ENCODE results near the gene SAMM50.
"Not testable (repeated sequence)": the region's sequence is repeated elsewhere in the genome, so short reads cannot be mapped to it uniquely, and the experiment has no call there.

The SAMM50 gene

DNA sequence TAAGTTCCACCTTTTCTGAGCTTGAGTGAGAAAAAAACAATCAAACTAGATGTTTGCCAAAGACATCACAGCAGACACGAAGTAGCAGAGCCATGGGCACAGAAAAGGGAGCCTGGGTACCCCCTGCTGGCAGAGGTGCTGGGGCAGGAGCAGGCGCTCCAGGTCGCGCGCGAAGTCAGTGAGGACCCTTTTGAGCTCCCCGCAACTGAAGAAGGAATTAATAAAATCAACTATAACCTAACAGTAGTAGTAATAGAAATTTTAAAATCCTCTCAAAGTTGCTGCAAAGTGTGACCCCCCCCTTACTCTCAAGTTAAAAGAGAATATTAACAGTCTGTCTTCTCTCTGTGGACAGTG, 48.8 kb downstream of the SAMM50 start:
- no peak for DNase-seq

- DNase-seq, result no peak
Observed at GRCh38 chr22:44005524-44005923, 50.3 kb downstream of the SAMM50 start.

DNA sequence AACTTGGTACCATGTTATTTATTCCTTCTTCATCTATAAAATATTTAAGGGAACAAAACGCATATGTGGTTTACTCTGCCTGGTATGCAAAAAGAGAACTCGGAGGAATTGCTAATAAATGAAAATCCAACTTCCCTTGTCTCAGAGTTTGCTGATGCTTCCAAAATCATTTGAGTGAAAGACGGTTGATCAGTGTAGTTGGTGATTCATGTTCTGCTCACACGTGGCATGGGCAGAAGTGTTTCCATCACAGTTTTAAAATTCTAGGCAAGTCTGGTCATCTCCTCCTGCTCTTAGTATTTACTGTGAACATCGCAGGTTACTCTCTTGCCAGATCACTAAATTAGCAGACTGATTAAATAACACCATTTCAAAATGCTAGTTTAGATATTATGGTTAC, 56.9 kb downstream of the SAMM50 start:
- DNase-seq, result no peak

DNA sequence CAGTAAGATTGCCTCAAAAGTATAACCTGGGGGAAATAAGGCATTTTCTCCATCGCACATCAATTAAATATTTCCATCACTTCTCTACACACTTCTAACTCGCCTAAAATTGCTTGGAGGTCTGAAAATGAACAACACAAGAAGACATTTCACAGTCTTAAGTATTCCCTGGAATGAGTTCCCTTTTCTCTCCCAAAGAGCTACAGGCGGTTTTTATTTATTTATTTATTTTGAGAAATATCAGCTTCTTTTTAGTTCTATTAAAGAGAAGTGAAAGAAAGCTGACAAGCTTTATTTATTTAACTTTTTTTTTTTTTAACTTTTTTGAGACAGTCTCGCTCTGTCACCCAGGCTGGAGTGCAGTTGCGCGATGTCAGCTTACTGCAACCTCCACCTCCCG, 57.3 kb downstream of the SAMM50 start:
- DNase-seq, result no peak

DNA sequence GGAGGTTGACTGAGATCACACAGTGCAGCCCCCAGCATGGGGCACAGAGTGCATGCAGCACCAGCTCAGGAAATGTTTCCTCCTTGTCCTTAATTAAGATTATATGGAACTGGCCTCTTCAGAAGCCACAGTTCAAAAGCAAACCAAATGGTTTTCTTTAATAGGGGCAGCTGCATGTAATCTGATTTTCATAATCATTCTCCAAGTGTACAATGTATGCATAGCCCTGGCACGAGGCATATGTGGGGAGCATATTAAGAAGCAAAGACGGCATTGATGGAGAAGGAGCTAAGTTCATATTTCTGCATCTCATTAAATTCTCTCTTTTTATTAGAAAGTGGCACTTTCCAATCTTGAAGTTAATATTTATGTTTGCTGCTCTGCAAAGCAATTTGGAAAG, 59.0 kb downstream of the SAMM50 start:
- no peak for DNase-seq

GRCh38 chr22:44016586-44016985, 61.3 kb downstream of the SAMM50 start:
- not testable (repeated sequence) for DNase-seq

DNA sequence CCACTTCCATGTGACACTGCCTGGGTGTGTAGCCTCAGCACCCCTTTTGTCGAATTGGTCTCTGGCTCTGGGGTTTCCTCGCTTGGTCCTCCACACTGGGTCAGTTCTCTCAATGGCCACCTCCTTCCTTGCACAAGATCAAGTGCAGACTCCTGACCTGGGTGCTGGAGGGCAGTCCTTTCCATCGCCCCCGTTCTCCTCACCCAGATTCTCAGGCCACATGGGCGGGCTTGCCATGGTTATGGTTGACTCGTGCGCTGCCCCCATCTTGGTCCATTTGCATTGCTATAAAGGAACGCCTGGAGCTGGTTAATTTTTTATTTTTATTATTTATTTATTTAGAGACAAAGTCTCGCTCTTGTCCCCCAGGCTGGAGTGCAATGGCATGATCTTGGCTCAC, 63.4 kb downstream of the SAMM50 start:
- no peak for DNase-seq

GRCh38 chr22:44019416-44019815, 64.2 kb downstream of the SAMM50 start:
- DNase-seq, result no peak

DNA sequence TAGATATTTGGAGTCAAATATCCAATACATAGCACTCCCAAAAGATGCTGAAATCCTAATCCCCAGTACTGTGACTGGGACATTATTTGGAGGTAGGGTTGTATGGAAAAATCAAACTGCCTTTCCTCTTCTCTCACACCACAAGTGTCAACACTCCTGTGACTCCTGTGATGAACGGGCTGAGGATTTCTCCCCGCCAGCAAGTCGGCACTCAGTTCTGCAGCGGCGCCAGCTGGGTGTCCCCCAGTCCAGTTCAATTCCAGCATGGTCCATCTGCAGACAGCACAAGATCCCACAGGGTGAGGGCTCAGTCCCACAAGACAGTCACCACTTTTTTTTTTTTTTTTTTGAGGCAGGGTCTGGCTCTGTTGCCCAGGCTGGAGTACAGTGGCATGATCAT, 64.6 kb downstream of the SAMM50 start:
- DNase-seq, result no peak

DNA sequence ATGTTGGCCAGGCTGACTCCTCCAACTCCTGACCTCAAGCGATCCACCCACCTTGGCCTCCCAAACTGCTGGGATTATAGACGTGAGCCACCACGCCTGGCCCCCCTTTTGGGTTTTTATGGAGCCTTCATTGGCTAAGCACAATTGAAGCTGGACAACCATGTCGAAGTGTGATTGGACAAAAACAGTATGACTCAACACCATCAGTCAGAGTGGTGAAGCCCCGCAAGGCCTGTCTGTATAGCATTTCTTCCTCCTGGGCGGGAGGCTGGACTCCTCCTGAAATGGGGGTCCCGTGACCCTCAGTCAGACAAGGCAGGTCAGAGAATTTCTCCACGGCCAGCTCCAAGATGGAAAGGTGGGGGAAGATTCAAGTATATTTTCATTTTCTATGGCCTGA, 65.7 kb downstream of the SAMM50 start:
- no peak for DNase-seq

- no peak for DNase-seq
Observed at GRCh38 chr22:44023404-44024287, 68.4 kb downstream of the SAMM50 start.

DNA sequence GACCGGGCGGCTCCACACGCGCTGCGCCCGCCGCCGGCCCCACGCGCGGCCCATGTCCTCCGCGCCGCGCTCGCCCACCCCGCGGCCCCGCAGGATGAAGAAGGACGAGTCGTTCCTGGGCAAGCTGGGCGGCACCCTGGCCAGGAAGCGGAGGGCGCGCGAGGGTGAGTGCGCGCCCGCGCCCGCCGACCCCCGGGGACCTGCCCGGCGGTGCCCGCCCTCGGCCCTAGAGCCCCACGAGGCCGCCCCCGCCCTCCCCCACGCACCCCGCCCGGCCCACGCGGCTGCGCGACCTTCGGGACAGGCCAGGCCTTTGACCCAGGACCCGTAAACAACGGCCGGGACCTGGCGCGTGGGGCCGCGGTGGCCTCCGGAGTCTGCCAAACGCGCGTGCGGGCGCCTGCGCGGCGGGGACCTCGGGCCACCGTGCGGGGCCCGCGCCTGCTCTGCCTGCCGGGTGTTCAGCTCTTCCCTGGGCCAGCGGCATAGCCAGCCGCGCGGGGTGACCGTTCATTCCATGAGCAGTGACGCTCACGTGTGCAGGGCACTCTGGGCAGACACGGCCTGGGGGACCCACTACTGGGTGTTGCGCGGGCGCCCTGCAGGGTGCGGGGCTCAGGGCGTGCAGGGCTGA, 69.2 kb downstream of the SAMM50 start, which contains the start of gene PARVB:
Gene PARVB (plus strand): TSS at position 15 of the 634 bp plus-strand sequence. CDS start 38 bp downstream, at position 53.
- DNase-seq, result no peak

DNA sequence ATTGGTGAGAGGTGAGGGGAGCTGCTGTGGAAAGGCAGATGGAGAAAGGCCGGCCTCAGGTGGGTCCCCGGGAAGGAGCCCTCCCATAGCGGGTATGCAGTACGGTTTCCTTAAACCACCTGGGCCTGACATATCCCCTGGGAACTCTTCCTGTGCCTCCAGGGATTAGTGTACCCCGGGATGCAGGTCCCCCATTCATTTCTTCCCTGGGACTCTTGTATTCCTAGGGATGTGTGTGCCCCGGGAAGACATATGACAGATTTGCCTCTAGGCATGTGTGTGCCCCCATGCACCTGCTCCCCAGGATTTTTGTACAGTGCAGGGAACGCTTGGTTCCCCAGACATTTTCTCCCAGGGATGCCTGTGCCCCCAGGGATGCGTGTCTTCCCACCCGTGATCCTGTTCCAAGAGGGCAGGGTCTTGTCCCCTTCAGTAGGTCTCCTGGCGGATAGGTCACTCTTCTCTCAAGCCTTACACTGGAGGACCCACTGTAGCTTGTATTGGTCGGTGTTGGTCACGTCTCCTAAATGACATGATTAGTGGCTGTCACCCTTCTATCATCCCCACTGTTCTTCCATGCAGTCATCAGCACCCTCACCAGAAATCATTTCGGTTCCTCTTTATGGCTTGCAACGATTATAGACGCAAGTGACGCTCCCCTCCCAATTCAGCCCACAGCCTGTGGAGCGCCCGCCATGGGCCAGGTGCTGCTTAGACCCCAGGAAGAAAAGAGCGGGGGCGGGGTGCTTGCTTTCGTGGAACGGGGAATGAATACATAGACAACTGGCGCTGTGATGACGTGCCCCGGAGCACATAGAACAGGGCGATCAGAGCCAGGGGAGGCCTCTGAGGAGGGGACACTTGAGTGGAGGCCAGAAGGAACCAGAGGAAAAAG, 70.2 kb downstream of the SAMM50 start:
- DNase-seq, result no peak

- DNase-seq, result no peak
Observed at GRCh38 chr22:44026066-44026629, 70.9 kb downstream of the SAMM50 start.

DNA sequence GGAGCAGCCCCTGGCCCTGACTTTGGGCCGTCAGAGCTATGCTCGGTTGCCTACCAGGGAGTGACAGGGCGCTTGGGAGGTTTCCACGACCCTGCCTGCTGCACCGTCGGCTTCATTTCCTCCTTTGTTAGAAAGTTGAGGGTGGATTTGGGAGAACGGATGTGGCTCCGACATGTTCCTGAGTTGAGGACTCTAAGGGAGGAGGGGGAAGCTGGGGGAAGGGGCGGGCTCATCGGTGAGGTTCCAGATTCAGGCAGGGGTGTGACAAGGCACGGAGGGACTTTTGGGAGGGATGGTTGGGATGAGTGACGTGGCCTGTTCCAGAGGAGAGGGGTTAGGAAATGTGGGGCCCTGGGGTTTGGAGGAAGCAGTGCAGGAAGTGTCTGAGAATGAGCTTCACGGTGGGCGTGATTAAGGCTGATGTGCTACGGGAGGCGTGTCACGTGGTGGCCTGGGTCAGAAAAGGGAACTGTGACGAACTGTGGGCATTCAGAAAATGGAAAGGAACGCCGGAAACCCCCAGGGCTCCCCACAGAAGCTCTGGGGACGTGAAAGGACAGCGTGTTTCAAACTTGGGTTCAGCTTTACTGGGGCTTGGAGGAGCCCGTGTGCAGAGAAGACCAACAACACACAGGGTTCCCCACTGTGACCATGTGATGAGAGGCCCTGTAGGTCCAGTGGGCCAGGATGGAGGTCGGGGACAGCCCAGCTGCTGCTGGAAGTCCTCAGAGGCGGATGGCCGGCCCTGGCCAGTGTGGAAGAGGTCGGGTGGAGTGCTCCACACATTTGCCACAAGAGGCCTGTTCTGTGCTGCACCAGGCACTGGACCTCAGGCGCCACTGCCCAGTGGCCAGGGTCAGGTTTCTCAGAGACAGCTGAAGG, 71.6 kb downstream of the SAMM50 start:
- DNase-seq, result no peak

GRCh38 chr22:44028091-44028490, 72.8 kb downstream of the SAMM50 start:
- no peak for DNase-seq

GRCh38 chr22:44029069-44029468, 73.8 kb downstream of the SAMM50 start:
- no peak for DNase-seq

DNA sequence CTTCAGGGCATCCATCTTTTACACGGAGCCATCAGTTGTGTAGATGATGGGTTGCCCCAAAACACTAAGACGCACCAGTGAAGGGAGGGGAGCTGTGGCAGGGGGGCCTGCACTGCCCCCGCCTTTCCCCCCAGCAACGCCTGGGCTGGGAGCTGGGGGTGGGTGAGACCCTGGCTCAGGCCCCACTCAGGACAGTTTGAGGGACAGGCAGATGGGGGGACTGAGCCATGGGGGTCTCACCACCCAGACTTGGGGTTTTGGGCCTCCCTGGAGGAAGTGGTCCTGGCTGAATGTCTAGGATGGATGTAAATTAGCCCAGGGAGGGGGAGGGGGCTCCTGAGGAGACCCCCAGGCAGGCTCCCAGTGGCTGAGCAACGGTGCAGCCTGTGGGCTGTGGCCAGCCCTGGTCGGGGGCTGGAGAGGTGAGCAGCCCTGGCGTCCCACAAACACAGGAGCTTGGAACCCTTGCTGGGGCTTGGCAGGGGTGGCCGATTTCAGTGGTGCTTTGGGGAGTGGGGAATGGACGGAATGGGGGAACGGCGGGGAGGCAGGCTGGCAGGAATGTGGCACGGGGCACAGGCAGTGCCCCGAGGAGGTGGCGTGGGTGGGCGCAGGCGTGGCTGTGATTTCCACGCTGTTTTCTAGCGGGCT, 74.9 kb downstream of the SAMM50 start:
- no peak for DNase-seq

DNA sequence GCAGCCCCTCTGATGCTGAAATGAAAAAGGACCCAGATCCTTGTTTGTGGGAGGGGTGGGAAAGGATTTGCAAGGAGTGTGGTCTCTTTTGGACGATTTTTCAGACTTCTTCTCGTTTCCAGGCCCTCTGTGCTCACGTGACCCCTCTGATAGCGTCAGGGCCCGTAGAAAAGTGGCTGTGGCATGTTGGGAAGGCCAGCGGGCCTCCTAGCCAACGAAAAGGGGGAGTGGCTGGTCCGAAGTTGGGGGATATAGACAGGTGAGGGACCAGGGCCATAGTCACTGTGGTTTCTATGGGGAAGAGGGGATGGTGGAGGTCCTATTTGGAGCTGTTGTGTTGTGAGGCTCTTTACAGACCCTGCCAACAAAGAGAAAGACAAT, 75.5 kb downstream of the SAMM50 start:
- DNase-seq, result no peak

- no peak for DNase-seq
Observed at GRCh38 chr22:44031158-44031952, 76.1 kb downstream of the SAMM50 start.

Measured in NCI-H2171 (cell line).